GM12878 (cell line): ENCODE data around the gene CLDN16. TPM values are rescaled to one million over a fixed set of nuclear protein-coding genes. Genes with fewer than 3 reads are reported as not detected.

Source experiments
- ATAC-seq: fragments of 200-7000 bp; cut with Tn5 transposase; 3 replicates; pipeline ENCODE4 v1.9.1; 2020; ENCODE audit warnings: mild to moderate bottlenecking, moderate library complexity
- BruUV-seq: library from RNA; stranded (reverse); fragments of 400-500 nt; replicated peaks from 2 replicates; lab custom pipeline; 2021; lab: Mats Ljungman, UMichigan
- CTCF ChIA-PET: fragments of 300-600 bp; sonication (Branson Sonifier 250); formaldehyde crosslinking; extraction: SDS; loops from one replicate; lab custom pipeline; 2021; ENCODE audit warnings: inconsistent platforms; lab: Yijun Ruan, JAX
- POLR2A ChIA-PET: fragments of 350-600 bp; formaldehyde crosslinking; extraction: SDS; loops from one replicate; lab custom pipeline; 2021; ENCODE audit warnings: inconsistent platforms; lab: Charles Lee
- RAD21 ChIA-PET: fragments of 300-600 bp; sonication (Branson Sonifier 250); formaldehyde crosslinking; loops from one replicate; lab custom pipeline; 2023; ENCODE audit warnings: antibody characterized with exemption; ENCODE audit not compliant: unreplicated experiment; lab: Charles Lee
- SMC1A ChIA-PET: fragments of 300-600 bp; sonication (Branson Sonifier 250); formaldehyde crosslinking; loops from one replicate; lab custom pipeline; 2023; ENCODE audit not compliant: unreplicated experiment, uncharacterized antibody; lab: Charles Lee
- DNase-seq: peaks from one replicate; pipeline ENCODE4 v3.0.0-alpha.2; 2011; ENCODE audit warnings: low read depth, low spot score
- FAIRE-seq: peaks from 3 replicates; lab custom pipeline; 2011; peaks lifted over from hg19 to GRCh38; lab: Jason Lieb, UNC
- H2AFZ ChIP-seq: 2 replicates; pipeline ENCODE4 v1.6.0; 2011; ENCODE audit warnings: low read depth, low read length, control low read depth; ENCODE audit not compliant: control insufficient read depth
- H3K27ac ChIP-seq: 2 replicates; pipeline ENCODE4 v1.5.1; 2011; ENCODE audit warnings: control low read depth; ENCODE audit not compliant: control insufficient read depth, insufficient read depth
- H3K27me3 ChIP-seq, 2 experiments: replicated peaks in 1 of 2; 2 replicates each; pipeline versions ENCODE4 v1.6.0 to v1.6.1; 2011; ENCODE audit warnings: low read length in 1 of 2; ENCODE audit not compliant: control insufficient read depth in 2 of 2, insufficient read depth in 2 of 2
- H3K36me3 ChIP-seq, 2 experiments: 2 replicates each; pipeline ENCODE4 v1.5.1; 2011; ENCODE audit warnings: low read length in 1 of 2; ENCODE audit not compliant: control insufficient read depth in 2 of 2, insufficient read depth in 2 of 2
- H3K4me1 ChIP-seq: 2 replicates; pipeline ENCODE4 v1.6.1; 2011; ENCODE audit warnings: mild to moderate bottlenecking, low read length, moderate library complexity, mixed read lengths; ENCODE audit not compliant: control insufficient read depth, insufficient read depth
- H3K4me2 ChIP-seq: 2 replicates; pipeline ENCODE4 v1.6.0; 2011; ENCODE audit warnings: control low read depth; ENCODE audit not compliant: control insufficient read depth, insufficient read depth
- H3K4me3 ChIP-seq: fragments of 200-600 bp; sonication (generic); 2 replicates; pipeline ENCODE4 v1.5.1; 2016
- H3K79me2 ChIP-seq: 2 replicates; pipeline ENCODE4 v1.6.0; 2011; ENCODE audit warnings: low read length; ENCODE audit not compliant: control insufficient read depth, insufficient read depth
- H3K9ac ChIP-seq: 2 replicates; pipeline ENCODE4 v1.8.0; 2011; ENCODE audit warnings: low read length, control low read depth, mixed read lengths; ENCODE audit not compliant: control insufficient read depth, insufficient read depth
- H3K9me3 ChIP-seq: replicated peaks from 3 replicates; pipeline ENCODE4 v1.5.1; 2011; ENCODE audit warnings: mild to moderate bottlenecking, low read length; ENCODE audit not compliant: control insufficient read depth, insufficient read depth
- H4K20me1 ChIP-seq: 2 replicates; pipeline ENCODE4 v1.6.0; 2011; ENCODE audit not compliant: control insufficient read depth, insufficient read depth
- ATF2 ChIP-seq: IDR thresholded peaks from 2 replicates; pipeline ENCODE4 v1.6.1; 2012; ENCODE audit warnings: low read length, inconsistent platforms
- BACH1 ChIP-seq: fragments of 450-650 bp; IDR thresholded peaks from 2 replicates; pipeline ENCODE4 v1.6.1; 2017; ENCODE audit warnings: mild to moderate bottlenecking, borderline replicate concordance
- ETV6 ChIP-seq, 2 experiments: fragments of 450-650 bp in 1 of 2; IDR thresholded peaks in 1 of 2; conservative IDR thresholded peaks in 1 of 2; 2 replicates each; pipeline ENCODE4 v1.6.1; 2014; ENCODE audit warnings: antibody characterized with exemption in 1 of 2, borderline replicate concordance in 1 of 2, low read depth in 1 of 2, mild to moderate bottlenecking in 1 of 2, moderate library complexity in 1 of 2
- EZH2 ChIP-seq: IDR thresholded peaks from 2 replicates; pipeline ENCODE4 v1.6.1; 2012; ENCODE audit warnings: low read depth, mild to moderate bottlenecking, control low read depth, inconsistent platforms, low read length, borderline replicate concordance; ENCODE audit not compliant: control insufficient read depth
- FOXK2 ChIP-seq: fragments of 450-650 bp; IDR thresholded peaks from 2 replicates; pipeline ENCODE4 v1.6.1; 2017; ENCODE audit warnings: mild to moderate bottlenecking, moderate library complexity
- FOXM1 ChIP-seq: IDR thresholded peaks from 2 replicates; pipeline ENCODE4 v1.6.1; 2012; ENCODE audit warnings: low read depth, mild to moderate bottlenecking, inconsistent platforms, low read length, moderate library complexity
- IKZF1 ChIP-seq: fragments of 450-650 bp; conservative IDR thresholded peaks from 2 replicates; pipeline ENCODE4 v1.6.1; 2017; ENCODE audit warnings: antibody characterized with exemption, mild to moderate bottlenecking
- KDM1A ChIP-seq: fragments of 200-600 bp; sonication (generic); IDR thresholded peaks from 2 replicates; pipeline ENCODE4 v1.6.1; 2016; ENCODE audit warnings: borderline replicate concordance
- MAX ChIP-seq: IDR thresholded peaks from 2 replicates; pipeline ENCODE4 v1.6.1; 2012; ENCODE audit warnings: low read depth, low read length, improper control_type of control experiment
- MEF2A ChIP-seq: IDR thresholded peaks from 2 replicates; pipeline ENCODE4 v1.6.1; 2011; ENCODE audit warnings: low read depth, mild to moderate bottlenecking, low read length, moderate library complexity; ENCODE audit not compliant: insufficient read depth
- MYB ChIP-seq: fragments of 150-350 bp; IDR thresholded peaks from 2 replicates; pipeline ENCODE4 v1.6.1; 2014; ENCODE audit warnings: mild to moderate bottlenecking, low read depth, low read length, borderline replicate concordance
- RAD21 ChIP-seq: IDR thresholded peaks from 2 replicates; pipeline ENCODE4 v1.6.1; 2011; ENCODE audit warnings: mild to moderate bottlenecking, low read depth, low read length, moderate library complexity; ENCODE audit not compliant: insufficient read depth
- SKIL ChIP-seq: fragments of 450-650 bp; IDR thresholded peaks from 2 replicates; pipeline ENCODE4 v1.6.1; 2017; ENCODE audit warnings: mild to moderate bottlenecking, low read depth, inconsistent platforms; ENCODE audit not compliant: poor library complexity, severe bottlenecking
- SMARCA5 ChIP-seq: fragments of 450-650 bp; IDR thresholded peaks from 2 replicates; pipeline ENCODE4 v1.6.1; 2017; ENCODE audit warnings: mild to moderate bottlenecking
- TCF12 ChIP-seq: IDR thresholded peaks from 2 replicates; pipeline ENCODE4 v1.6.1; 2011; ENCODE audit warnings: low read depth, mild to moderate bottlenecking, low read length
- USF1 ChIP-seq: IDR thresholded peaks from 2 replicates; pipeline ENCODE4 v1.6.1; 2011; ENCODE audit warnings: borderline replicate concordance, low read depth, mild to moderate bottlenecking, moderate library complexity, mixed read lengths, low read length; ENCODE audit not compliant: insufficient read depth; ENCODE audit errors: extremely low read length
- ZNF217 ChIP-seq: fragments of 450-650 bp; IDR thresholded peaks from 2 replicates; pipeline ENCODE4 v1.6.1; 2017; ENCODE audit warnings: antibody characterized with exemption, mild to moderate bottlenecking
- ZNF24 ChIP-seq: fragments of 450-650 bp; IDR thresholded peaks from 2 replicates; pipeline ENCODE4 v1.6.1; 2017; ENCODE audit warnings: antibody characterized with exemption, mild to moderate bottlenecking
- WGBS: methylation state at CpG from one replicate; pipeline ENCODE4 v1.1.6; 2016; ENCODE audit warnings: low lambda C conversion rate; ENCODE audit not compliant: insufficient replicate concordance, insufficient coverage; ENCODE audit errors: missing lambda C conversion rate; 5-methylcytosine and 5-hydroxymethylcytosine counted together
- in situ Hi-C: fragments of 300-500 bp; cut with MboI; formaldehyde crosslinking; loops from 9 replicates; pipeline ENCODE4 v1.14.3; 2018; ENCODE audit warnings: mixed read lengths
- intact Hi-C: fragments of 100-400 bp; cut with micrococcal nuclease; formaldehyde crosslinking; loops from one replicate; pipeline ENCODE4 v1.14.2; 2022; ENCODE audit not compliant: unreplicated experiment
- polyA plus RNA-seq, 11 experiments: library from polyadenylated mRNA; depleted of rRNA in 4 of 11; unstranded in 6 of 11; stranded (reverse) in 5 of 11; fragments of >200 nt; fragmentation: Nextera tagmentation in 4 of 11; fragmentation: Illumina TruSeq in 1 of 11; extraction: Ambion mirVana in 4 of 11; extraction: Trizol in 1 of 11; gene quantifications; 1 replicate in 1 of 11; 2 replicates in 10 of 11; pipeline versions ENCODE4 v1.2.1 to v1.2.3, GENCODE V29; 2011 to 2016; ENCODE audit warnings: inconsistent platforms in 2 of 11, missing spikeins in 2 of 11, low read depth in 1 of 11
- total RNA-seq, 4 experiments: library from RNA; depleted of rRNA in 3 of 4; stranded (reverse); fragments of >200 nt in 3 of 4; fragmentation: Illumina TruSeq in 1 of 4; extraction: Trizol in 1 of 4; gene quantifications; 2 replicates each; pipeline versions ENCODE4 v1.2.1 to v1.2.3, GENCODE V29; 2013 to 2021

Gene CLDN16
- total and polyA plus RNA-seq, 10 of the 15 experiments (the other 5 are each of a cell fraction or from before 2014, with no cell fraction given), result 3.2 to 26.6 (median 4.0) TPM

GRCh38 chr3:190433626-190434025, 45.7 kb downstream of the CLDN16 start (continued):
- TF ChIP-seq MYB (no peak), ZNF217 (no peak), RAD21 (no peak), USF1 (no peak), BACH1 (no peak), FOXM1 (no peak), FOXK2 (no peak), SMARCA5 (no peak), MAX (no peak)

GRCh38 chr3:190435618-190436017, 47.7 kb downstream of the CLDN16 start:
- H2AFZ ChIP-seq, result no peak overlapping the region
- WGBS, result 24% methylated on average over 3 of the region's 3 CpGs
- TF ChIP-seq ZNF217 (no peak), KDM1A (no peak), ZNF24 (no peak), IKZF1 (no peak), MEF2A (no peak), ATF2 (no peak), ETV6 (conservative IDR thresholded peaks at IDR 0.05 in 1 of 2, IDR thresholded peaks at IDR 0.05 in 1 of 2; ENCODE audit: borderline replicate concordance in 1 of 2, low read depth in 1 of 2) (no peak), EZH2 (no peak), SKIL (no peak), TCF12 (no peak)

More at GRCh38 chr3:190435618-190436017, 47.7 kb downstream of the CLDN16 start:
- Histone ChIP-seq H4K20me1 (no peaks in the 10 kb centered on the region), H3K36me3 (no peaks in the 10 kb centered on the region), H3K27ac (no peak overlapping the region), H3K4me2 (no peak overlapping the region), H3K9ac (no peak overlapping the region), H3K4me1 (no peaks in the 10 kb centered on the region), H3K27me3 (no peaks in the 10 kb centered on the region), H3K4me3 (no peak overlapping the region), H3K9me3 (no peaks in the 10 kb centered on the region), H3K79me2 (no peaks in the 10 kb centered on the region)
- RAD21 ChIA-PET, result no interaction called here
- SMC1A ChIA-PET, result interaction anchor here (1.2 kb wide), 1 partner anchor 11 kb away, joined by 3 read pairs; no protein-coding TSS in a partner anchor
- in situ Hi-C loops (no loop called here), intact Hi-C loops (no loop called here)
- BruUV-seq, result no TSS peak
- FAIRE-seq (no peak), DNase-seq (no peak), ATAC-seq (no peak)
- POLR2A ChIA-PET, result no interaction called here
- CTCF ChIA-PET, result no interaction called here
